Activated naive CD4-positive, alpha-beta T cell treated with Interleukin-2 at 50 U/mL for 16 hours (primary cell): ENCODE results near the gene PRKCE.

ENCODE experiments used
- DNase-seq: peaks from one replicate; pipeline ENCODE4 v3.0.0-alpha.2; 2020

PRKCE gene

DNA sequence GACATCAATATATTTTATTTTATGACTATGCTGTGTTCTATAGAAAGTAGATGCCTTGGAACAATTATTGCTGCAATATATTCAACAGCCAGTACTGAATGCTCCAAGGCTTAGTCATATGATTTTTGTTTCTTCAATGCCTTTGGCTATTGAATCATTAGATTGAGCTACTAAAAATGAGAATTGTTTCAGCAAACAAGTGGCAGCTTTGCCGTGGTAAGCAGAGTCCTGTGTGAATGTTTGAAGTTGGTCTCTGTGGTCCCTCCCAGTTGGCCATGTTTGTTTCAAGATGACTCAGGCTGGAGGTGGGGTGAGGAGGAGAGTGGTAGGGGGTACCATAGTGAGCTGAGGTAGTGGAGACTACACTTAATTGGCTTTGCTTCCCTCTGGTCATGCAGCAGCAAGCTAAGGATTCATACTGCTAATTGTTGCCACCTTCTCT lies 447.2 kb downstream of the PRKCE start:
- DNase-seq = no peak

DNA sequence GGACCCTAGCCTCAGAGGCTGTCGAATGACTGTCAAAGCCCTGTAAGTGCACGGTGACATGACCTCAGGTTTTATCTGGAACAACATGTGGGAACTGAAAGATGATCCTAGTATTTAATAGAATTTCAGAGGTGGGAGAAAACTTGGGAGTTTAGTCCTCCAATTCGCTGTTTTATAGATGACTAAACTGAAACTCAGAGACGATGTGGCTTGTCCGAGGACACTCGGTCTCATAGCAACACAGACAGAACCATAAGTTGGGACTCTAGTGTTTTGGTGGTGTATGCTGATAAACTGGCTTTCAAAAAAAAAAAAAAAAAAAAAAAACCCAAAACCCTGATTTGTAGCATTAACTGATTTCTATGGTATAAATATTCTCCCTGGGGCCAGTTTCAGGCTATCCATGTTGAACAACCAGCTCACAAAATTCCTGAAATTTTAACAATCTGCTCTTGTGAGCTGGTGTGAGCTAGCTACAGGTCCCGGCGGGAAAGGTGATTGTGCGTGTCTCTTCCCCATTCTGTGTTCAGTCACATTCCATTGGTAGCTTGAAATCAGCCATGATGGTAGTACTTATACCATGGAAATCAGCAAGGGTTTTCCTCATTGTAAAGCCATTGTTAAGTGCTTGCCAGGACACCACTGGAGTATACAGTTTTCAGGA lies 450.2 kb downstream of the PRKCE start:
- DNase-seq = no peak

DNA sequence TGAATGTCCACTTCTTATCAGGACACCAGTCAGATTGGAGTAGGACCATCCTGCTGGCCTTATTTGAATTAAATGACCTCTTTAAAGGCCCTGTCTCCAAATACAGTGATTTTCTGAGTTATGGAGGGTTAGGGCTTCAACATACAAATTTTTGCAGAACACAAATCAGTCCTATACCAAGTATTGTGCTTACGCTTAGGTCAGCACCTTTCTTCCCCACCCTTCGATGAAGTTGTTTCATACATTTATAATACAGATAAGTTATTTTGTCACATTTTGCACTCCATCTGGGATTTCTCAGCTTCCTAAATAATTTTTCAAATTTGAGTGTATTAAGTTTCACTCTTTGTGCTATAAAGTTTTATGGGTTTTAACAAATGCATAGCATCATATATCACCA lies 455.2 kb downstream of the PRKCE start:
- no peak for DNase-seq

DNA sequence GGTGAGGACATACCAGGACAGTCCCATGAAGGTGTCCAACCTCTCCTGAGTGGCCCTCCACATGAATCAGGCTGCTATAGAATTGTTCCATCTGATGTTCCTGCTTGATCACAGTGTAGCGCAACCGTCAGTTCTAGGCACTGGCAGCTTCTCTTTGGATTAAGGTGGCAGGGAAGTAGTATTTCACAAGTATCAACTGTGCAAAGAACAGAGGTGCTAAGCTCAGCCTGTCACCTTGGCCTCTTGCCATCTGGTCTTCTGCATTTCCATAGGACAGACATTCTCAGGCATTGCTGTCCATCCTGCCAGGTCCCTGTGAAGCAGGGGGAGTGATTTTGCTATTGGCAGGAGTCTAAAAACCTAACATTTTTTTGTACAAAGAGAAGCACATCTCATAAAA lies 463.5 kb downstream of the PRKCE start:
- DNase-seq = no peak

DNA sequence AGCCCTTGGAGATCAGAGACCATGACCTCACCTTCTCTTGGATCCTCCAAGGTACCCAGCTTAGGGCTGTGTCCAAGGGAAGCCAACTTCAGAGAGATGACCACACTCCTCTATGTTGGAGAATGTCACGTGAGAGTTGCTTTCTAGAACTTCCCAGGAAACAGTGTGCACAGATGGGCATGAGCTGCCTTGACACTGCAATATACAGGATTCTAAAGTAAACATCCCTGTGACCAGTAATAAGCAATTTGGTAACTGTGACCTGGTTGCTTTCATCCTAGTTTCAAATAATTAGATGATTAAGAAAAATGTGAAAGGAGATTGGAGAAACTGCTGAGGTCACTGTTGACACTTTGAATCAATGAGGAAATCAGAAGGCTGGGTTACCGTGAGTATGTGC lies 464.7 kb downstream of the PRKCE start:
- DNase-seq = no peak

DNA sequence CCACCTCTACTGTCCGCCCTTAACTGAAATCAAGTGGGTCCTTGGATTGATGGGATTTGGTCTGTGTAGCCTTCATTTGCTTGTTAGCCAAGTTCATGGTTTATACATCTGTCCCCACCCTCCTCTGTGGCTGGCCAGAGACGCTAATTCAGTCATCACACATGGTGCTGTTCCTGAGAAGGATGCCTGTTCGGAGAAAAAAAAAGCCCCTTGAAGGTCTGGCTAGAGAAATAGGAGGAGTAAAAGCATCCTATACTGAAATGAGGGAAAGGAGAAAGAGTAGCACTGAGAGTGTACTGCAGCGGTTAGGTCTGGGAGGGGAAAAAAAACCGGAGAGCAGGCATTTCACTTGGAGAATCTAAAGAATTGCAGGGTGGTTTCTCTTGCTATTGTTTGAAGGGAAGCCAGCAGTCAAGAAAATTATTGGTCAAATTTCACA lies 465.1 kb downstream of the PRKCE start:
- DNase-seq = no peak

DNA sequence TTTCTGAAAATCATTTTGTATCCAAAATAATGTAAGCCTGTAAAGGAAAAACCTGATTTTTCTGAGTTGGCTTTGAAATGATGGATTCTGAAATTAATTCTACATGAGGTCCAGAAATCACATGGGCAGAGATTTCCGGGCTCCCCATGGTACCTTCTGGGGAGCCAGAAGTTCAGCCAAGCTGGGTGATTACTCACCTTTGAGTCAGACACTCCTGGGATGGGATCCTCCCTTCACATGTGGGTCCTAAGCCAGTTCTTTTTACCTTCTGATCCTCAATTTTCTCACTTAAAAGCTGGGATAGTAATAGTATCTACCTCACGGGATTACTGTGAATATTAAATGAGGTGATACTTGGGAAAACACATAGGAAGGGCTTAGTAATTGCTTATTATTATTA lies 465.9 kb downstream of the PRKCE start:
- DNase-seq = no peak

DNA sequence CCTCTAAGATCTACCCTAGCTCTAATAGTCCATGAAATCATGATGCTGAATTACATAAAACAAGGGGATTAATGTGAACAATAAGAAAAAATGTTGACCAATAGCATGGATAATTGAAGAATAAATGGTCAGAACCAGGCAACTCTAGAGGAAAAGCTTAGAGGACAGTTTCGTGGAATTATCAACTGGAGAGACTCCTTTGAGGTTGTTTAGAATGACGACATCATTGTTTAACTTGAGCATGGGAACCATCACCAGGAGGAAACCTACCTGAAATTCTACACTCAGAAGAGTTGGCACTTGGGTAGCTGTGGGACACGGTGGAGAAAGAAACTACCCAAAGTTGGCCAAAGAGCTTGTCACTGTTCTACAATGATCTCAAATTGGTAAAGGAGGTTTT lies 466.5 kb downstream of the PRKCE start:
- DNase-seq = no peak

DNA sequence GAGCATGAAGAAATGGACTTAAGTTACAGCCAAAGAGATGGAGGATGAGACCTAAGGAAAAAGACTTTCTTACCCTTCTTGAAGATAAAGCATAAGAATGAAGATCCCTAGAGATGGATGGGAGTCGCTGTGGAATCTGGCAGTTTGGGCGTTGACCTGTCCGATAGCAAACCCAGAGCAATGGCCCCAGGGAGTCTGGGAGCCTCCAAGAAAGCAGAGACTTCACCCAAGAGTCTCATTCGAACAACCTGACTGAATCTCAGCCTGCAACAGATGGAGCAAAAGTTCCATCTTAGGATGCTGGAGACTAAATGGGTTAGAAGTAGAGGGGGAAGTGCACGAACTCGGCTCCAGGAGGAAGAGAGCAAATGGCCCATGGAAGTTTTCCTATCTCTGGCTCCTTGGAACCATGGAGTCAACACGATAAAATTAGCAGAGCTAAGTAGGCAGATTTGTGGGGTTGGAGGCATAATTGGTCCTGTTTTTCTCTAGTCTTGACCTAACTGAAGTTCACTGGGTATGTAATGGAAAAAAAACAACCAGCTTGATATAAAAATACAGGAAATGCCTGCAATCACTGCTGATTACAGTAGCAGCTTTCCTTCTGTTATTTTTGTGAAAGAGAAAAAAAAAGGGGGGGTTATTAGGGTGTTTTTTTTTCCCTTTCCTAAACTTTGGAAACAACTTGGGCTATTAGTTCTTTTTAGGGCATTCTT lies 467.3 kb downstream of the PRKCE start:
- no peak for DNase-seq

DNA sequence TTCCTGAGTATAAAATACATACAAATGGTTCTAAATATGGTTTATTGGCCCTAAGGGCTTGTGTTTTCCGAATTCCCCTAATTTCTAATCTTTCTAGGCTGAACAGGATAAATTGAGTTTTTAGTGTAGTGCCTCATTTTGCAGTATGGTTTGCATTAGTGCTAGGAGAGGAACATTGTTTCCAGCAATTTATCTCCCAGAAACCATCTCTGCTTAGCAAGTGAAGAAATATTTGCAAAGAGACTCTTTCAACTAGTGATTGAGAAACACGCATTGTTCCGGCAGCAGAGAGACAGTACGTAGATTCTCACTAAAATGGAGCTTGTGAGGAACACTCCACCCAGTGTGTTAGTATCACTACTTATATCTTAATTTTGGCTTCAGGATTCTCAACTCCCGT lies 468.0 kb downstream of the PRKCE start:
- no peak for DNase-seq

DNA sequence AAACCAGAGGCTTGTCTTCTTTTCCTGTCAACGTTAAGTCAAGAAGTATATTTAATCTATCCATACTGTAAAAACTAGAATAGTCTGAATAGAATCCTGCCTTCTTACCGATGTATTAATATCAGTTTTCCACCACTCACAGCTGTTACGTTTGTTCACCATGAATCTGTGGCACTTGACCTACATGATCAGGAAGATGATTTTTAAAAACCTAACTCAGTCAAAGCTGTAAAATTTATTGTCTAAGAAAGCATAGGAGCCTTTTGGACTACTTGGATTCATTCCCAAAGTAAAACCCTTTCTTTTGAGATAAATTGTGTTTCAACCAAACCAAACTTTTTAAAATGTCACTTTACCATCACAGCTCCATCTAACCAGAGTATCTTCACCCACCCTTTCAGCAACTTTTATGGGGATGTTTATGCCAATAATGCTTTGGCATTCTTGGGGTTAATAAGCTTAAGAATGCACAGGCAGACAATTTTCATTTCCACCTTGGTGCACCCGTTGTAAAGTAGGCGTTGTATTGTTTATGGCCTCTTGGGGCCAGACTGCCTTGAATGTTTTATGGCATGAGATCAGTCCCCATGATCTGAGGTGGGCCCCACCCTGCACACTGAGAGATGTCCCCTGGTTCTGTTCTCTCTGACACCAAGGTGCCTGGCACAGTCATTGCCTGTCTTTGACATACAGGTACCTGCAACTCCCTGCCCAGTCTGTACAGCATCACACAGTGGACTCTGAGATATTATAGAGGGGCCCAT lies 469.5 kb downstream of the PRKCE start:
- no peak for DNase-seq

DNA sequence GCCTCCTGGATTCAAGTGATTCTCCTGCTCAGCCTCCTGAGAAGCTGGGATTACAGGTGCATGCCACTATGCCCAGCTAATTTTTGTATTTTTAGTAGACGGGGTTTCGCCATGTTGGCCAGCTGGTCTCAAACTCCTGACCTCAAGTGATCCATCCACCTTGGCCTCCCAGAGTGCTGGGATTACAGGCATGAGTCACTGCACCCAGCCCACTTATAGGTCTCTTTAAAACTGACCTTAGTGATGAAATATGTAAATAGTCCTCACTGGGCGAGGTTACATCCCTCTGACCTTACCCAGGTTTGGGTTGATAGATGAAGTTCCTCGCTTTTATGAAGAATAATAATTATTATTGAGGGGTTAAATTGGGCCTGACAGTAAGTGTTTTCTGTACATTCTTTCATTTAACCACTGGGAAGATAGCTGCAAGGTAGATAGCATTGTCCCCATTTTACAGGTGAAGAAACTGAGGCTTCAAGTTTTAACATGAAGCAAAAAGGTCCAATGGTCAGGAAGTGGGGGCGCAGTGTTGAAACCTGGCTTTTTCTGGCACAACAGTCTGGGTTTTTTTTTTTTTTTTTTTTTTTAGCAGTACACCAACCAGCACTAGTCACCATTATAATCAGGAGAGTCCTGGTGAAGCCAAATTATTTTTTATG lies 471.0 kb downstream of the PRKCE start:
- DNase-seq = no peak

DNA sequence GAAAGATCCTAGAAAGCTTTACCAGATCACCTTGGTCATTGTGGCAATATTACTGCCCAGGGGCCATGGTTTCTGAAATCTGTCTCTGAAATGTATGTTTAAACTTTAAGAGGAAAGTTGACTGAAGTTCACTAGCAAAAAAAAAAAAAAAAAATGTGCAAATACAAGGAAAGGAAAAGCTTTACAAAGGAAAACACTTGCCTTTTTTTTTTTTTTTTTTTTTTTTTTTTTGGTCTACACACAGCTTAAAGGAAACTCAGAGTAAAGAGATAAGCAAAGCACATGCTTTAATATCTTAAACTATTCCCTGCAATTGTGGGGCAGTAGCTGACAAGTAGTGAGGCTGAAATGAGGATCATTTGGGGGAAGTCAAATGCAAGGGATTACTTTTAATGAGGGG lies 471.5 kb downstream of the PRKCE start:
- no peak for DNase-seq

DNA sequence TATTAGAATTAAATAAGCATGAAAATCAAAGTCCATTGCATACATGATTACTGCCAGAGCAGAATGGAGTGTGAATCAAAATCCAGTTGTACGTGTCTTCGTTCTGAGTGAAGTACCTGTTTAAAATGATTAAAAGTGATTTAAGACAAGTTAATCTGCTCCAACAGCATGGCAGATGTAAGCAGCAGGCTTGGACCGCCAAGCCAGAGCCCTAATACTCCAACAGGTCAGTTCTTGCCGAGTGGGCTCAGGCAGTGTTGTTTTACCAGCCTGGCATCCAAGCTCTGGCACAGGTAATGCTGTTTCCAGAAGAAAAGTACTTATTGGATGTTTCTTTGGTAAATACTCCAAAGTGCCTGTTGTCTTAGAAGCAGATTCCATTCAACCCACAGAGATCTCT lies 474.3 kb downstream of the PRKCE start:
- no peak for DNase-seq

DNA sequence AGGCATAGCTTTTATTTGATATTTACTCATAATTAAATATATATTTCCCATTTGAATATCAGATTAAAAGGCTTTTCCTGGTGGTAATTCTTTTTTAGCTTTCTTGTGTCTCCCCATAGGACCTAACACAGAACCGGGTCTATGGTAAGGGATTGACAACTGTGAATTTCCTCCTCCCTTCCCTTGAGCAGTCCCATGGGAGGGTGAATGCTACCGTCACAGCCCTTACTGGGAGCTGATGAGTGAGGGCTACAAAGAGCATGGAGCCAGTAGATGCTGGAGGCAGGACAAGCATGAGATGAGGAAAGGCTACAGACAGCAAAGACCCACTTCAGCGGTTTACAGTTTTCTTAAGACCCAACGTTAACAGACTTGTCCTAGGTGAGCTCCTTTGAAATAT lies 475.1 kb downstream of the PRKCE start:
- no peak for DNase-seq

DNA sequence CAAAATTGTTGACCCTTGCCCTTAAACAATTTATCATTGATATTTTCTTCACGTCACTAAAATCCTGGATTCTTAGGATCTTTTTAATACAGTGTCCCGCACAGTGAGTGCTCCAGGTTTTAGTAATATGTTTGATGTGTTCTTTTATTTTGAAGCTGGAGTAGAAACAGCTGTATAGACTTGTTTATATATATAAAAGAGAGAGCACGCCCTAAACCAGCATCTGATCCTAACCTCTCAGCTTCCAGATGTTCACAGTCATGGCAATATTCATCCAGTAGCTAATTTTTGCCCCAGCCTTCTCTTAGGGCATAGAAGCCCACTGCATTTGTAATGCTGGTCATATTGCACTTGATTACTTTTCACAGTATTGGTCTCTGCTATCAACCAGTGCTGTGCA lies 475.7 kb downstream of the PRKCE start:
- DNase-seq = no peak

DNA sequence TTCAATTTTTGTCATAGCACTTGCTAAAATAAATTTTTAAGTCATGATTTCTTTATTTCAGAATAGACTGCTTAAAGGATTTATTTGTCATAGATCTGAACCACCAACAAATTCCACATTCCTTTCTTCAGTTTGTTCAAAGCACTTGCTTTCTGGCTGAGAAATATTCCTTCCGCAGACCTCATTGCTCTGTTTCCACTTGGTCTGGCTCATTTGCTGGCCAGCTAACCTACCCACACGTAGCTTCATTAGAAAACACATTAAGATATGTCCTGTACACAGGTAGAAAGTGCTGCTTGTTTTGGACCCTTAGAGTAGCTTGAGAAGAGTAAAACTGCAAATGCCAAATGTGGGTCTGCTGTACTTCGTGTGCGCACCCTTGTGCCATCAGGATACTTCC lies 479.0 kb downstream of the PRKCE start:
- no peak for DNase-seq

DNA sequence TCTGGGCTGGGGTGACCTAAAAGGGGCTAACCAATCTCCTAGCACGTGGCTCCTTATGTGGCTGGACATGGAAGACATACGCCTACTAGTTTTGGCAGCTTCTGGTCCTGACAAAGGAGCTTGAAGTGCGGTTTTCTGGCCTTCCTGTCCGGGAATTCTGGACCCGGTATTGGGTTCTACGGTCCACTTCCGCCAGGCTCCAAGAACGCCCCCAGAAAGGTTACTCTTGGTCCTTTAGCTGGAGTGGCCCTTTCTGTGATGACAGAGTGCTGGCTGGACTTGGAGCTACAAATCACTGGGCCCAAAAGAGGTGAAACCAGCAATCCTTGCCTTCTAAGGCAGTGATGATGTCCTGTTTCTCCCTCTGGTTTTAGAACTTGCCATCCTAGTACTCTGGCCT lies 481.5 kb downstream of the PRKCE start:
- DNase-seq = no peak

DNA sequence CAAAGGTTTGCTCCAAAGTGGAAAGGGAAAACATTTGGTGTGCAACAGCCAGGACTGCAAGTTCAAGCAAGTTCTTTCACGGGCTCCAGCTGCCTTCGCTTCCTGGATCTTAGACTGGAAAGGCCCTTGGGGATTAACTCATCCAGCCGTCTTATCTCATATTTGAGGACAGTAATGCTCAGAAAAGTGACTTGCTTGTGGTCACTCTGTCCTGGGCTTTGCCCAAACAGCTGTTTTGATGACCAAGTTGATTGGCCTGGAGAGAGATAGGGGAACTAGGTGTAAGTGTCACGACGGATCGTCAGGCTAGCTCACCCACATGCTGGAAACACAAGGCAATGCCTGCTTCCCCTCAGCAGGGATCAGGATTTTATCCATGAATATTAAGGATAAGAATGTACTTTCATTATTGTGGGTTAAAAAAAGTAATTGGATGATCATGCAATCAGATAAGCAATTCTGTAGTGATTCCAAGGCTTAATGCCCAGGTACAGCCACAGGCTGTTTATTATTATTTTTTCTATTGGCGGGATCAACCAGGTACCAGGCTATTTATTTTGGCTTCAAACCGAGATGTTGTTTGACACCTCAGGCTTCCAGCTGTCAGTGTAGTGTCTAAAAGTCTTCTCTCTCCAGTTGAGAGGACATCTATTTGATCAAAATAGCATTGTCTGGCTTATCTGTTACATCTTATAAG lies 483.2 kb downstream of the PRKCE start:
- no peak for DNase-seq

DNA sequence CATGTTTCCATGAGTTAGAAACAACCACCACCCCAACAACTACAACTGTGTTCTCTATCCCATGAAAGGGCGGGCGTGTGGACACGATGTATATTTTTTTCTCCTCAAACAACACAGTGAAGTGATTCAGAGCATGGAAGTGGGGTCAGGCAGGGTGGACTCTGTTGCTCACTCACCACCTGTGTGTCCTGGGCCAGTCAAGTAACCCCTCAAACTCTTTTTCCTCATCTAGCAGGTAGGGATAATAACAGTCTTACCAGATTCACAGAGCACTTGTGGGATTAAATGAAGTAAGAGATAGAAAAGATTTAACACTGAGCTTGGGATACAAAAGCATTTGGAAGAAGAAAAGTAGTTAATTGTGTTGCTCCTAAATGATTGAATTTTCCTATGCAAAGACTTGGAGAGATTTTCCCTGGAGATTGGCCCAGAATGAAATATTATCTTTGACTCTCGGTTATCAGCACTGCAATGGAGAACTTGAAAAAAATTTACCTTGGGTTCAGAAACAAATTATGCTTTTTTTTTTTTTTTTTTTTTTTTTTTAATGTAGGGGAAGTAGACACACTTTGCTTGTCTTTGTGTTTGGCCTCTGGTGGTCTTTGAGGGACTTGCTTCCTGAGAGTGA lies 483.9 kb downstream of the PRKCE start:
- DNase-seq = no peak

DNA sequence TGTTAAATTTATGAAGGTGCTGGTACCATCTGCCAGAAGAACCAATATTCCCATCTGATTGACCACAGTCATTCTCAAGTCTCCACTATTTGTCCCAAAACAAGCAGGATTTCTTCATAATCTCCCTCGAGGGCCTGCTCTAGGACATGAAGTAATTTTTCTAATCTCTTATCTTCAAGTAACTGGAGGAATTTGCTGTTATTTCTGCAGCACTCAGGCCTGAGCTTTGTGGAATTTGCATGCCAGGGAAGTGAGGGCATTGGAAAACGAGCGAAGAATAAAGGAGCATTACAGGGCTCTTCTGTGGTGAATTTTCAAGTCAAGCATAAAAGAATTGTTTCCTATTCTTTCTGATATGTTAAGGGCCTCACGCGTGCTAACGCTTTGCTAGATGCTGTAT lies 484.5 kb downstream of the PRKCE start:
- DNase-seq = no peak

DNA sequence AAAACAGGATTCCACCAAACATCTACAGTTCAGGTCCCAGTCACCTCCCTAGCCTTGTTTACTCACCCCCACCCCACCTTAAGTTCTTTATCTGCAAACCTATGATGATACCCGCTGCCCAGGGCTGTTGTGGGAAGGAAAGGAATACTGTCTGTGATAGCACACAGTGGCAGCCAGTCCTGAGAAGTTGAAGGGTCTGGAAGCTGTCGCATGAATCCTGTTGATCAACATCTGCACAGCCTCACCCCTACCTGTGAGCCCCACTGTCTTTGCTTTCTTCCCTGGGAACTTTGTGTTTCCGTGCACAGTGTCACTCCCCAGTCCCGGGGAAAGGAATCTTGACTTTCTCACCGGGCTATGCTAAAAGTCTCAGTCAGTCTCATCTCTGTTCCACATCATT lies 485.0 kb downstream of the PRKCE start:
- no peak for DNase-seq
